Activated effector memory CD4-positive, alpha-beta T cell treated with Interleukin-2 at 50 U/mL for 16 hours (primary cell): ENCODE measurements around the gene RALGPS1.

Source experiments
- DNase-seq: peaks from one replicate; pipeline ENCODE4 v3.0.0-alpha.2; 2020

The RALGPS1 gene

GRCh38 chr9:127104581-127105311, 190.2 kb downstream of the RALGPS1 start:
- no peak for DNase-seq

- no peak for DNase-seq
Measured at GRCh38 chr9:127105805-127106465, 191.4 kb downstream of the RALGPS1 start.

- DNase-seq = no peak
Measured at GRCh38 chr9:127106466-127106855, 191.9 kb downstream of the RALGPS1 start.

DNA sequence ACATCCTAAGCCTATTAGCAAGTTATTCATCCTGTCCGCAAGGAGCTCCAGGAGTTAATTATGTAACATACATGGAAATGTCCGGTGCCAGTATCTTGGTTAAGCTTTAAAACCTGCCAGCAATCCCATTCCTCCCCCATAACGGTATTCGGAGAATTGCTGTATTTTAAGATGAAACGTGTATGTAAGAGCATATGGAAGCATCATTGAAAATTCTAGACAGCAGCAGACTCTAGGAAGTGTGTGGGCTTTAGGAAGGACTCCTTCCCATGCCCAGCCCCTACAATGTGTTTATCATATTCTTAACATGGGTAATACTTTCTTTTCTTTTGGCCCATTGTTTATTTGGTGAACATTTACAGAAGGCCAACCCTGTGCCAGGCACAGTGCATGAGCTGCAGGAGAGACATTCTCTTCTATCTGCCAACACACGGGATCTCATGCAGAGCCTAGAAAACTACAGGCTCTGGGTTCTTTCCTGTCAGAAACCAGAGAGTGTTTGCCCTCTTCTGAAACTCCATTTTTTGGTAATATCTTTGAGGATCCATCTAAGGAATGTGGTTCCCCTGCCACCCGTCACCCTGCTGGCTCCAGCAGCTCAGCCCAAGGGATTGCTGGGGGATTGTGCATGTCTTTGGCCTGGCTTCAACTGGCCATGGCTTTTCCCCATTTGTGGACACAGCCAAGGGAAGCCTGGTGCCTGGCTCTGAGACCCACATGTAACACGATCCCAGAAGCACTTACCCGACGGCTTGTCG, 192.8 kb downstream of the RALGPS1 start:
- DNase-seq = no peak

GRCh38 chr9:127107929-127108876, 193.6 kb downstream of the RALGPS1 start:
- DNase-seq = no peak

GRCh38 chr9:127109212-127109711, 194.7 kb downstream of the RALGPS1 start:
- DNase-seq = no peak

DNA sequence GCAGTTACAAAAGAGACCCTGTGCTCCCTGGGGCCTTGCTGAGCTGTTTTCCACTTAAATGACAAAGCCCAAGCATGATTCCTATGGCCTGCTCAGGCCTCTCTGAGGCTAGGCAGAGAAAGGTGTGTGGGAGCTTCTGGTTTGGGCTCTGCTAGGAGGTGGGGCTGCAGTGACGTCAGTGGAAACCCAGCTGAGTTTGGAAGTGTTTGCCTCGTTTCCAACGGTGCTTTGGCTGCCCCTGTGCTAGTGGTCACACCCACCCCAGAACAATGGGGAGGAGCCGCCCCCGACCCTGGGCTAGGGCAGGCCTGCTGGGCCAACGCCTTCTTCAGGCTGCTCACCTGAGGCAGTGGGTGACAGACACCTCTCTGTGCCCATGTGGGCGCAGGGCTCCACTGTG, 197.5 kb downstream of the RALGPS1 start:
- no peak for DNase-seq

DNA sequence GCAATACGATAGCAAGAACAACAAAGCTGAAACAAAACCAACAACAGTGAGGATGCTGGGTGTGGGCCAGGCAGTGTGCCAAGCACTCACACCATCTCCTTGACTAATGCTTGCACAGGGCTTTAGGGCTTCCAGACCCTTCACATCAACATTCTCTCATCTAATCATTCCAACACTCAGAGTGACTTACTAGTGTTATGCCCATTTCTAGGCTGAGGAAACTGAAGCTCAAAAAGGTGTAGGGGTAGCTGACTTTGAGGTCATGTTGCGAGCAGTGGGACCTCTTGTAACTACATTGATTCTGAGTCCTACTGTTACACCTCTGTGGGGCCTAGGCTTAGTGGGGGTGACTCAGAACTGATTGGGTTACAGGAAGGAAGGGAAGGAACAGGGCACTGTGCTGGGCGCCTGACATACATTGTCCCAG, 198.2 kb downstream of the RALGPS1 start:
- no peak for DNase-seq

DNA sequence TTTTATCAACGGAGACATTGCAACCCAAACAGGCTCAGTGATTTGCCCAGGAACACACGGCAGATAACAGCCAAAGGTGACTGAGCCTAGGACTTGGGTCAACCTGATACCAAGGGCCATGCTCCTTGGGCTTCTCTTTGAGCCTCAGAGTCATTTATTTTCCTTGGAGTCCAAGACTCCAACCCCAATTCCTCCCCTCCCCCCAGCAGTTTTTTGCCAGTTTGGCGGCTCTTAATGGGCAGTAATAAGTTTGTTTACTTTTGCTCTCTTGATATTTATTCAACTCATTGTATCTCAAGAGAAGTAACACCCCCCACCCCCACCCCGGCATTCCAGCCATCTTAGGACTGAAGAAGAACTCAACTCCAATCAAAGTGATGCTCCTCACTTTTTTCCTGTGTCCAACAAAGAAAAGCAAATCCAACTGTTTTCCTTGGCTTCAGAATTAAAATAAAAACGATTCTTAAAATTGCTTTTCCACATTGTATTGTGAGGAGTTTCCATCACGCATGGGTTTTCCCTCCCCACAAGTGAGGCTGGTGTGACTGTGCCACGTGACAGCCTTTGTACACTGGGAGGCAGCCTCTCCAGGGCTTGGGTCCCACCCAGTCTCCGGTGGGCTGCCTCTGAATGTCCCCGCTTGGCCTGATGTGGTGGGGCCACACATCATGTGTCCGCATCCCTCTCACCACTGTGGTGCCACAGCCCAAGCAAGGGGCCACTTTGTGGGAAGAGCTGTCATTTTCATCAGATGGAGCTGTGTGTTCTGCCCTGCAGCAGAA, 198.8 kb downstream of the RALGPS1 start:
- no peak for DNase-seq

DNA sequence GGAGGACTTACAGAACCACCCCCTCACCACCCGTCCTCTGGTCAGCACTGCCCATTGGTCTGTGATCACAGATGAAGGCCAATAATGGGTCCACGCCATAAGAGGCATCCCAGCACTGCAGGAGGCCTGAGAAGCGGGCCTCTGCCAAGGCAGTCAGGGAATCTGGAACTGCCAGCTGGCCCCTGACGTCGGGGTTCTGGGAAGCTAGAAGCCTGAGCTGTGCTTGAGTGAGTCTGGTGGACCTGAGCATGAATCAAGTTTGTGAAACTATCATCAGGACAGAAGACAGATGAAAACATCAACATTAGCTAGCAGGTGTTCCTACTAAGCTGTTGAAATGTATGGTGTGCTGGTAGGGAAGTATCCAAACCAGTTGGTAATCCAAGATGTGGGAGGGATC, 200.0 kb downstream of the RALGPS1 start:
- no peak for DNase-seq

GRCh38 chr9:127116088-127116726, 201.6 kb downstream of the RALGPS1 start:
- no peak for DNase-seq

DNA sequence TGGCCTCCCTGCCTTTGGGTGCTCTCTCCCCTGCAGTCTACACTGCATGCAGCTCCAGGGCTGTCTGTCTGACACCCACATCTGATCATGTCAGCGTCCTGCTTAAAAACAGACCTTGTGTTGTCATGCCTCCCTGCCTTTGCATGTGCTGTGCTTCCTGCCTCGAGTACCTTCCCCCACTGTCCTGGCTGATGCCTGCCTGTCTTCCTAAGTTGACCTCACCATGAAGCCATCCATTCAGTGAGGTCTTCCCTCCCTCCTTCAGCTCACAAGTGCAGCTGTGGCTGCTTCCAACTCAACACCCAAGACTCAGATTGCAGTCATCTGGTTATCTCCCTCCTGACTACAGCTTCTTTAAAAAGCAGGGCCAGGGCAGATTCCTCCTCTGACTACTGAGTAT, 202.4 kb downstream of the RALGPS1 start:
- DNase-seq = no peak

- DNase-seq = no peak
Measured at GRCh38 chr9:127117801-127118200, 203.2 kb downstream of the RALGPS1 start.

DNA sequence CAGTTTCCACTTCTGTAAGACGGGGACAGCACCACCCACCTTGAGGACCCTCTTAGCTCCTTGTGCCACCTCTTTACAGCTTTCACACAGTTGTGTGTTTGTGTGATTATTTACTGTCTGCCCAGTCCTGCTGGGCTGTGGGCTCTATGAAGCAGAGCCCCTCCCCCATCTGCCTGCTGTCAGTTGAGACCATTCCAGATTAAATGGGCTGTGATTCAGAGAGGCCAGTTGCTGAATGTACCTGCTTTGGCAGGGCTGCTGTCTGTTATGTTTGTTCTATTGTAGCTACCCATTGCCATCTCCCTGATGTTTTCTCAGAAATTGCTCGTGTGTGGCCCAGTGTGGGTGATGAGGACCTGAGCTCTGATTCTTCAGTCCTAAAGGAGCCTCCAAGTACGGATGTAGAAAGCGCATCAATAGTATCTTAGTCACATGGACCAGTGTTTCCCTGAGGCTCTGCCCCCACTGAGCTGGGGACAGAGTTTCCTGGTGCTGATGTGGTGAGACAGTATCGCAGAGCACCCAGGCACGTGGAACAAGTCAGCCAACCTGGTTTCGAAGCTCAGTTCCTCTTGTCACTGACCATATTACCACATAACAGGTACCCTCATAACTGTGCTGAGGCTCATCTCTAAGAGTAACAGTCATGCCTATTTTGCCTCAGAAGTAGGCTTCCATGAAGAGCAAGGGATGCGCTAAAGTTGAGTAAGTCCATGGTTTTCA, 204.2 kb downstream of the RALGPS1 start:
- no peak for DNase-seq

DNA sequence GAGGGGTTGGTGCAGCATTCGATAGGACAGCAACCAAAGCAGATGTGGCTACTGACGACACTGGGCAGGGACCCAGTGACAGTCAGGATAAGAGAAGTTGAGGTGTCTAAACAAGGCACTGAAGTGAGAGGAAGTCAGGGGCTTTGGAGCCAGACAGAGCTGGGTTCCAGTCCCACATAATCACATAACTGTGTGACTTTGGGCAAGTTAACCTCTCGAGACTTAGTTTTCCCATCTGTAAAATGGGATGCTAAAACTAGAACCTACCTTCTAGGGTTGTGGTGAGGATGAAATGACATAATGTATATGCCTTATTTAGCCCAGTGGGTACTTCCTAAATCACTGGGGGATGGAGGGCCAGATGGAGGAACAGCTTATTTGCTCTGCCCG, 204.7 kb downstream of the RALGPS1 start:
- DNase-seq = no peak

DNA sequence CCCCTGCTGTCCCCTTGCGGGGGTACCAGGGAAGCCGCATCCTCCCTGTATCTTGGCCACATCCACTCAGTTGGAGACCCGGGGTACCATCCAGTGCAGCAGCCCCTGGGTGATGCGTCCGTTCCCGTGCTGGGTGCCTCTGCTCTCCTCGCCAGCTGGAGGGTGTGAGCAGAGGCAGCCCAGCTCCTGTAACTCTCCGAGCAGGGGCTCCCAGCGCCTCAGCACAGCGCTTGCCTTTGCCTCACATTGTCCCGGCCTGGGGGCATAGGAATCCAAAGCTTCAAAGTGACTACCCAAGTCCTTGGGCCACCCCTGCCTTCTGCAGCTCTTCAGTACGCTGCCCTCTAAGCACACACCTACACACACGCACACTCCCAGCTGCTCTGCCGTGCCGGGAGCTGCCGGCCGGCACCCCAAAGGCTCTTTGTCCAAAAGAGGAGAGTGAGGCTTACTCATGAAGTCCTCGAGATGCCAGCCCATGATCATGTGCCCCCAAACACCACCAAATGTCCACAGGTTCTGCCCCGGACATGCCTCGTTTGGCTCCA, 207.1 kb downstream of the RALGPS1 start:
- no peak for DNase-seq

- DNase-seq = no peak
Measured at GRCh38 chr9:127122176-127123063, 207.8 kb downstream of the RALGPS1 start, which contains the start of gene ANGPTL2. ANGPTL2 (minus strand) TSS chr9:127122635; CDS start chr9:127108731, 13,904 bp downstream.

- DNase-seq = no peak
Measured at GRCh38 chr9:127123064-127123890, 208.7 kb downstream of the RALGPS1 start.
